A549 (cell line): ENCODE results near the gene ANKRD63. TPM values are rescaled to one million over a fixed set of nuclear protein-coding genes. Genes with fewer than 3 reads are reported as not detected.
A peak's percentile ranks its signal among the peaks of the same experiment; 100 is the strongest.

ENCODE experiments used
- ATAC-seq, 2 experiments: fragments of 200-7000 bp in 1 of 2; fragments of >200 bp in 1 of 2; cut with Nextera tagmentation in 1 of 2; cut with Tn5 transposase in 1 of 2; 3 replicates each; pipeline versions ENCODE4 v1.8.0 to v1.9.1; 2018 to 2020; ENCODE audit warnings: mild to moderate bottlenecking in 1 of 2, moderate library complexity in 1 of 2
- CTCF ChIA-PET: fragments of 300-600 bp; sonication (Branson Sonifier 250); formaldehyde crosslinking; extraction: SDS; loops from one replicate; lab custom pipeline; 2021; ENCODE audit warnings: antibody characterized with exemption, inconsistent platforms; lab: Yijun Ruan, JAX
- POLR2A ChIA-PET: fragments of 350-600 bp; formaldehyde crosslinking; extraction: SDS; loops from one replicate; lab custom pipeline; 2021; ENCODE audit warnings: antibody characterized with exemption, inconsistent platforms; lab: Yijun Ruan, JAX
- DNase-seq, 2 experiments: peaks; one replicate each; pipeline versions ENCODE4 v3.0.0 to v3.0.0-alpha.2; 2011 to 2016; ENCODE audit warnings: low read depth in 1 of 2, low spot score in 1 of 2
- FAIRE-seq: peaks from 2 replicates; lab custom pipeline; 2011; peaks lifted over from hg19 to GRCh38; lab: Jason Lieb, UNC
- H3K27ac ChIP-seq, 2 experiments: fragments of >200 bp; sonication (Bioruptor Twin); formaldehyde crosslinking; 3 replicates each; pipeline ENCODE4 v1.5.1; 2016 to 2017
- H3K4me1 ChIP-seq: fragments of >200 bp; sonication (Bioruptor Twin); formaldehyde crosslinking; 3 replicates; pipeline ENCODE4 v1.6.1; 2016
- H3K4me2 ChIP-seq: fragments of >200 bp; sonication (Bioruptor Twin); formaldehyde crosslinking; 3 replicates; pipeline ENCODE4 v1.6.1; 2016
- H3K4me3 ChIP-seq: fragments of >200 bp; sonication (Bioruptor Twin); formaldehyde crosslinking; 3 replicates; pipeline ENCODE4 v1.5.1; 2016
- H3K9me3 ChIP-seq: fragments of >200 bp; sonication (Bioruptor Twin); formaldehyde crosslinking; 3 replicates; pipeline ENCODE4 v1.6.1; 2016
- CHD4 ChIP-seq: fragments of 200-600 bp; sonication (generic); IDR thresholded peaks from 2 replicates; pipeline ENCODE4 v1.6.1; 2016; ENCODE audit warnings: antibody characterized with exemption, mild to moderate bottlenecking, borderline replicate concordance
- EHMT2 ChIP-seq: fragments of 200-600 bp; sonication (generic); IDR thresholded peaks from 2 replicates; pipeline ENCODE4 v1.6.1; 2016; ENCODE audit warnings: antibody characterized with exemption, low read depth, mild to moderate bottlenecking, moderate library complexity
- ESRRA ChIP-seq: fragments of 150-350 bp; IDR thresholded peaks from 2 replicates; pipeline ENCODE4 v1.6.1; 2014; ENCODE audit warnings: mild to moderate bottlenecking, low read length, borderline replicate concordance
- FOSB ChIP-seq: fragments of 250-450 bp; sonication (Bioruptor Pico); IDR thresholded peaks from 2 replicates; pipeline ENCODE4 v1.5.0; 2020; ENCODE audit warnings: mild to moderate bottlenecking, moderate library complexity
- FOSL2 ChIP-seq, 2 experiments: fragments of 450-650 bp in 1 of 2; fragments of >200 bp in 1 of 2; sonication (Bioruptor Twin) in 1 of 2; formaldehyde crosslinking; IDR thresholded peaks; 2 replicates each; pipeline versions ENCODE4 v1.5.0 to v1.6.1; 2016 to 2020; ENCODE audit warnings: mild to moderate bottlenecking in 1 of 2, moderate library complexity in 1 of 2
- FOXS1 ChIP-seq: fragments of 250-450 bp; sonication (Bioruptor Pico); IDR thresholded peaks from 2 replicates; pipeline ENCODE4 v1.5.0; 2020; ENCODE audit warnings: mild to moderate bottlenecking, moderate library complexity
- GATA3 ChIP-seq: IDR thresholded peaks from 2 replicates; pipeline ENCODE4 v1.6.1; 2012; ENCODE audit warnings: borderline replicate concordance
- HEYL ChIP-seq: fragments of 250-450 bp; sonication (Bioruptor Pico); IDR thresholded peaks from 2 replicates; pipeline ENCODE4 v1.8.0; 2021; ENCODE audit warnings: mild to moderate bottlenecking, moderate library complexity
- HOXA7 ChIP-seq: fragments of 250-450 bp; sonication (Bioruptor Pico); IDR thresholded peaks from 2 replicates; pipeline ENCODE4 v1.5.0; 2020; ENCODE audit warnings: mild to moderate bottlenecking, moderate library complexity
- JUN ChIP-seq, 2 experiments: fragments of >200 bp; sonication (Bioruptor Twin); formaldehyde crosslinking; IDR thresholded peaks; 2 replicates in 1 of 2; 3 replicates in 1 of 2; pipeline ENCODE4 v1.6.1; 2016 to 2017
- JUNB ChIP-seq: fragments of >200 bp; sonication (Bioruptor Twin); formaldehyde crosslinking; IDR thresholded peaks from 2 replicates; pipeline ENCODE4 v1.6.1; 2016
- KDM5A ChIP-seq: fragments of 200-600 bp; sonication (generic); IDR thresholded peaks from 2 replicates; pipeline ENCODE4 v1.6.1; 2016; ENCODE audit warnings: antibody characterized with exemption, mild to moderate bottlenecking
- NR3C1 ChIP-seq: fragments of >200 bp; sonication (Bioruptor Twin); formaldehyde crosslinking; IDR thresholded peaks from 3 replicates; pipeline ENCODE4 v1.6.1; 2017
- PHF8 ChIP-seq: fragments of 200-600 bp; sonication (generic); IDR thresholded peaks from 2 replicates; pipeline ENCODE4 v1.6.1; 2016; ENCODE audit warnings: low read depth, mild to moderate bottlenecking, antibody characterized with exemption, moderate library complexity, borderline replicate concordance
- POLR2A ChIP-seq: IDR thresholded peaks from 2 replicates; pipeline ENCODE4 v1.6.1; 2012; ENCODE audit warnings: mild to moderate bottlenecking, low read length
- POLR2AphosphoS2 ChIP-seq: conservative IDR thresholded peaks from 2 replicates; pipeline ENCODE4 v1.6.1; 2012; ENCODE audit warnings: low read length, improper control_type of control experiment, inconsistent platforms
- RARB ChIP-seq: fragments of 250-450 bp; sonication (Bioruptor Pico); IDR thresholded peaks from 2 replicates; pipeline ENCODE4 v1.8.0; 2021; ENCODE audit warnings: mild to moderate bottlenecking, moderate library complexity
- RNF2 ChIP-seq: fragments of 200-600 bp; sonication (generic); IDR thresholded peaks from 2 replicates; pipeline ENCODE4 v1.6.1; 2016; ENCODE audit warnings: low read depth, mild to moderate bottlenecking, antibody characterized with exemption, moderate library complexity, borderline replicate concordance
- SMC3 ChIP-seq: fragments of >200 bp; sonication (Bioruptor Twin); formaldehyde crosslinking; IDR thresholded peaks from 3 replicates; pipeline ENCODE4 v1.6.1; 2018; ENCODE audit warnings: inconsistent platforms
- SREBF2 ChIP-seq: fragments of 450-650 bp; IDR thresholded peaks from 2 replicates; pipeline ENCODE4 v1.6.1; 2014; ENCODE audit warnings: mild to moderate bottlenecking, moderate library complexity
- TFCP2L1 ChIP-seq: fragments of 250-450 bp; sonication (Bioruptor Pico); IDR thresholded peaks from 2 replicates; pipeline ENCODE4 v1.5.0; 2021; ENCODE audit warnings: mild to moderate bottlenecking
- ZC3H11A ChIP-seq: fragments of 450-650 bp; IDR thresholded peaks from 2 replicates; pipeline ENCODE4 v1.6.1; 2014; ENCODE audit warnings: antibody characterized with exemption, mild to moderate bottlenecking
- ZSCAN20 ChIP-seq: fragments of 250-450 bp; sonication (Bioruptor Pico); IDR thresholded peaks from 2 replicates; pipeline ENCODE4 v1.8.0; 2022; ENCODE audit warnings: mild to moderate bottlenecking, moderate library complexity
- WGBS: methylation state at CpG from one replicate; pipeline ENCODE4 v1.1.6; 2017; ENCODE audit errors: missing lambda C conversion rate; 5-methylcytosine and 5-hydroxymethylcytosine counted together
- polyA plus RNA-seq, 4 experiments: library from polyadenylated mRNA; depleted of rRNA in 3 of 4; stranded (reverse); fragments of >200 nt; fragmentation: RNase III in 1 of 4; extraction: RNeasy Plus Mini Kit Qiagen cat#74134 plus additional on column Dnase treatment in 1 of 4; gene quantifications; 2 replicates in 3 of 4; 3 replicates in 1 of 4; pipeline ENCODE4 v1.2.3, GENCODE V29; 2011 to 2017
- TF ChIP-seq, protein P1 (sequence below): IDR thresholded peaks from 2 replicates; pipeline ENCODE4 v1.6.1; 2012
- TF ChIP-seq, protein P2 (sequence below): fragments of 250-450 bp; sonication (Bioruptor Pico); IDR thresholded peaks from 2 replicates; pipeline ENCODE4 v1.5.0; 2021; ENCODE audit warnings: mild to moderate bottlenecking, moderate library complexity, borderline replicate concordance
- TF ChIP-seq, protein P3 (sequence below): IDR thresholded peaks from 2 replicates; pipeline ENCODE4 v1.6.1; 2012
- TF ChIP-seq, protein P4 (sequence below): fragments of >200 bp; sonication (Bioruptor Twin); formaldehyde crosslinking; IDR thresholded peaks from 2 replicates; pipeline ENCODE4 v1.6.1; 2016

Gene ANKRD63
- polyA plus RNA-seq, 2 of the 4 experiments (the other 2 are of a cell fraction) = 0.25 TPM; not detected in 1

DNA sequence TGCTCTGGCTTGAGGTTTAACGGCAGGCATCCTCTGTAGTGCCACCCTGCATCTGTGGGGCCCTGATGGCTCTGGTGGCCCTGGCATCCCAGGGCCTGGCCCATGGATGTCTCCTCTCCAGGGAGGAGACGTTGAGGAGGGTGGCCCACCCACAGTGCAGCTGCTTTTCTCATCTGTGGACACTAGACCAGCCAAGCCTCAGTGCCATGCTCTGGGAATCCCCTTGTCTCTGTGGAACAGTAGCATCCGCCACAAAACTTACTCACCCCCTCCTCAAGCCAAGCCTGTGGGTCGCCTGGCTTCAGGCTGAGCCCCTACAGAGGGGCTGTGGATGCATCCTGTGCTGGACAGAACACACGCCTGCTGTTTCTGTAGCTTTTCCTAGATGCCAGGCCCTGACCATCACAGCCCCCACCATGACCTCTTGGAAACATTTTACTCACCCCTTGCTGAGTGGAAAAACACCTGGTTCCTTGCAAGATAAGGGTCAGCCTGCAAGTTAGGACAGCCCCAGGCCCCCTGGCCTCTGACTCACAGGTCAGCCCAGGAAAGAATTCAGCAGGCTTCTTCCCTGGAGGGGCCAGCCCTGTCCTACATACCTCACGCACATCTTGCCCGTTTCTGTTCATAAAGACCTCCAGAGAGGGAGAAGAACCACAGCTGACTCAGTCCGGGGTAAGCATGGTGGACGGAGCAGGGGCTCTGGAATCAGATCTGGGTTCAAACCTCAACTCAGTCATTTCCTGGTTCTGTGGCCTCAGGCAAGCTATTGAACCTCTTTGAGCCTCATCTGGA lies 25.0 kb downstream of the ANKRD63 start:
- no peak; a peak in 1 of 6 replicates for ATAC-seq
- no peak for DNase-seq
- Histone ChIP-seq H3K9me3 (no peaks in the 10 kb centered on the region), H3K4me1 (peaks cover 5% of the 10 kb centered on the region; the same call in 1 of the 3 replicates), H3K4me2 (no peak overlapping the region), H3K27ac (no peak overlapping the region), H3K4me3 (no peak overlapping the region)
- 67% methylated on average over 7 of the region's 9 CpGs for WGBS
- POLR2A ChIA-PET = no interaction called here
- CTCF ChIA-PET = interaction anchor here (0.7 to 19.1 kb wide), 5 partner anchors 10 to 165 kb away, joined by 3 to 248 read pairs (median 8); no protein-coding TSS in a partner anchor
- no peak for FAIRE-seq
- TF ChIP-seq JUN (IDR thresholded peaks at IDR 0.05) = no peak
- no peak for TF ChIP-seq EHMT2
- TF ChIP-seq, all 56 proteins: peak for 0

DNA sequence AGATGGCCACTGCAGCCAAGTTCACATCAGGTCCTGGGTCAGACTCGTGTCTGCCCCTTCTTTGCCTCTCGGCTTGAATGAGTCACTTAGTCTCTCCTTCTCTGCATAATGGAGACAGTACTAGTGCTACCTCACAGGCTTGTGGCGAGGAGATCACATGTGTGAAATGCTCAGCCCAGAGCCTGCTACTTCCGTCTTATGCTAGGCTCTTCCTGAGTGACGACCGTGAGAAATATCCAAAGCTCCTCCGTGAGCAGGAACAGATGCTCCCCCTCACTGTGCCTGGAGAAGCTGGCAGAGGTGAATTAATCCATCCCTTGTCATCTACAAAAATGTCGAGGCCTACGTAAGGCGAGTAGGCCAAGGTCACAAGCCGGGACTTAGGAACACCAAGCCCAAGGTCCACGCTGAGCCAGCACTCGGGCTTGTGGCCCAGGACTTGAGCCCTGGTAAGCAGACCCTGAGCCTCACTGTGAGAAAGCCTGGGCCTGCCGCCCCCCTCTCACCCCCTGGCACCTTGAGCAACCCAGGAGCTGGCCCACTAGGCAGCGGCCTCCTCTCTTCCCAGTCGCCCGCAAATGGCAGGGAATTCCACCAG lies 26.1 kb downstream of the ANKRD63 start:
- FAIRE-seq (no peak), DNase-seq (no peak), ATAC-seq (0 out of 6 replicates have a peak, but pooled peaks of 1 of the 2 experiments have one; percentile 19)
- no peak for TF ChIP-seq POLR2AphosphoS2
- TF ChIP-seq KDM5A = no peak
- TF ChIP-seq, protein P1, sequence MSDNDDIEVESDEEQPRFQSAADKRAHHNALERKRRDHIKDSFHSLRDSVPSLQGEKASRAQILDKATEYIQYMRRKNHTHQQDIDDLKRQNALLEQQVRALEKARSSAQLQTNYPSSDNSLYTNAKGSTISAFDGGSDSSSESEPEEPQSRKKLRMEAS = no peak
- TF ChIP-seq HOXA7 (CRISPR knock-in tag) = no peak
- TF ChIP-seq ESRRA = no peak
- TF ChIP-seq FOXS1 (CRISPR knock-in tag) = no peak
- no peak for TF ChIP-seq HEYL (CRISPR knock-in tag)
- no peak for TF ChIP-seq ZC3H11A
- TF ChIP-seq CHD4 = no peak
- TF ChIP-seq, protein P2, sequence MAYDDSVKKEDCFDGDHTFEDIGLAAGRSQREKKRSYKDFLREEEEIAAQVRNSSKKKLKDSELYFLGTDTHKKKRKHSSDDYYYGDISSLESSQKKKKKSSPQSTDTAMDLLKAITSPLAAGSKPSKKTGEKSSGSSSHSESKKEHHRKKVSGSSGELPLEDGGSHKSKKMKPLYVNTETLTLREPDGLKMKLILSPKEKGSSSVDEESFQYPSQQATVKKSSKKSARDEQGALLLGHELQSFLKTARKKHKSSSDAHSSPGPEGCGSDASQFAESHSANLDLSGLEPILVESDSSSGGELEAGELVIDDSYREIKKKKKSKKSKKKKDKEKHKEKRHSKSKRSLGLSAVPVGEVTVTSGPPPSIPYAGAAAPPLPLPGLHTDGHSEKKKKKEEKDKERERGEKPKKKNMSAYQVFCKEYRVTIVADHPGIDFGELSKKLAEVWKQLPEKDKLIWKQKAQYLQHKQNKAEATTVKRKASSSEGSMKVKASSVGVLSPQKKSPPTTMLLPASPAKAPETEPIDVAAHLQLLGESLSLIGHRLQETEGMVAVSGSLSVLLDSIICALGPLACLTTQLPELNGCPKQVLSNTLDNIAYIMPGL (CRISPR knock-in tag) = no peak
- TF ChIP-seq JUNB = no peak
- no peak for TF ChIP-seq GATA3
- no peak for TF ChIP-seq SREBF2
- no peak for TF ChIP-seq PHF8
- no peak for TF ChIP-seq RARB
- TF ChIP-seq FOSL2 (IDR thresholded peaks at IDR 0.05) = no peak
- no peak for TF ChIP-seq FOSL2 (CRISPR knock-in tag; IDR thresholded peaks at IDR 0.05)
- Histone ChIP-seq H3K9me3 (no peaks in the 10 kb centered on the region), H3K4me3 (no peak overlapping the region), H3K4me1 (peaks cover 5% of the 10 kb centered on the region; the same call in 1 of the 3 replicates), H3K4me2 (no peak overlapping the region), H3K27ac (no peak overlapping the region)
- WGBS = 87% methylated on average over 17 of the region's 17 CpGs
- POLR2A ChIA-PET = no interaction called here
- CTCF ChIA-PET = interaction anchor here (0.8 to 19.1 kb wide), 5 partner anchors 11 to 211 kb away, joined by 3 to 248 read pairs (median 8); no protein-coding TSS in a partner anchor

DNA sequence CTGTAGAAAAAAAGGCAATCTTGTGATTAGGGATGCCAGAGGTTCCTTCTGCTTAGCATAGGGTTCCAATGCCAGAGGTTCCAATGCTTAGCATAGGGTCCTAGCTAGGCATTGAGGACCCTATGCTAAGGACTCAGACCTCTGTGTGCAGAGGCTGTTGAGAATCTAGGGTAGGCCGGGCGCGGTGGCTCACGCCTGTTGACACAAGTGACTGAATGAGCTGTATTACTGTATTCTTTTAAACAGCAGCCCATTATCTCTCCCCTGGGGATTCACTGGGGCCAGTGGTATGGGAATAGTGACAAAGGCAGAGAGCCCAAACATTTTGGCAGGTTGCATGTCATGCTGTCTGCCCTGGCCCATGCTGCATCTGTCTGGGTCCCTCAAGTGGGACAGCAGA lies 27.8 kb downstream of the ANKRD63 start:
- no peak for ATAC-seq
- TF ChIP-seq POLR2A (no peak), RNF2 (no peak), FOSB (CRISPR knock-in tag) (no peak), NR3C1 (no peak), SMC3 (no peak), ZSCAN20 (CRISPR knock-in tag) (no peak), TFCP2L1 (no peak)
- TF ChIP-seq, protein P2 (CRISPR knock-in tag) = no peak
- TF ChIP-seq, protein P3, sequence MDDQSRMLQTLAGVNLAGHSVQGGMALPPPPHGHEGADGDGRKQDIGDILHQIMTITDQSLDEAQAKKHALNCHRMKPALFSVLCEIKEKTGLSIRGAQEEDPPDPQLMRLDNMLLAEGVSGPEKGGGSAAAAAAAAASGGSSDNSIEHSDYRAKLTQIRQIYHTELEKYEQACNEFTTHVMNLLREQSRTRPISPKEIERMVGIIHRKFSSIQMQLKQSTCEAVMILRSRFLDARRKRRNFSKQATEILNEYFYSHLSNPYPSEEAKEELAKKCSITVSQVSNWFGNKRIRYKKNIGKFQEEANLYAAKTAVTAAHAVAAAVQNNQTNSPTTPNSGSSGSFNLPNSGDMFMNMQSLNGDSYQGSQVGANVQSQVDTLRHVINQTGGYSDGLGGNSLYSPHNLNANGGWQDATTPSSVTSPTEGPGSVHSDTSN = no peak
- TF ChIP-seq, protein P4, sequence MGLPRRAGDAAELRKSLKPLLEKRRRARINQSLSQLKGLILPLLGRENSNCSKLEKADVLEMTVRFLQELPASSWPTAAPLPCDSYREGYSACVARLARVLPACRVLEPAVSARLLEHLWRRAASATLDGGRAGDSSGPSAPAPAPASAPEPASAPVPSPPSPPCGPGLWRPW = no peak

More for the DNA sequence above, 27.8 kb downstream of the ANKRD63 start:
- ChIA-PET POLR2A (no interaction called here), CTCF (interaction anchor here (1.4 to 19.1 kb wide), 5 partner anchors 9 to 83 kb away, joined by 6 to 248 read pairs (median 9); partner anchors contain the start of gene PAK6)
- DNase-seq (no peak), FAIRE-seq (no peak)
- H3K4me1 ChIP-seq = peaks cover 5% of the 10 kb centered on the region; the same call in 1 of the 3 replicates
- H3K27ac ChIP-seq = no peak overlapping the region
- 96% methylated on average over 4 of the region's 4 CpGs for WGBS
- no peaks in the 10 kb centered on the region for H3K9me3 ChIP-seq
- H3K4me2 ChIP-seq = no peak overlapping the region
- H3K4me3 ChIP-seq = no peak overlapping the region
